Subcutaneous adipose tissue (tissue), 4 donors: ENCODE results near the gene GFRA4. TPM values are rescaled to one million over a fixed set of nuclear protein-coding genes. Genes with fewer than 3 reads are reported as not detected.

Experiments used
- CTCF ChIP-seq: fragments of 450-650 bp; IDR thresholded peaks from one replicate; pipeline ENCODE4 v1.5.1; 2016; ENCODE audit warnings: low read depth, mild to moderate bottlenecking, control low read depth, antibody characterized with exemption, moderate library complexity
- total RNA-seq, 4 donors: library from RNA; depleted of rRNA; stranded (reverse); fragments of >200 nt; gene quantifications; one replicate each; pipeline ENCODE4 v1.1.0, GENCODE V29; 2016

Gene GFRA4
- total RNA-seq, 4 donors from 2014 or later, result not detected

DNA sequence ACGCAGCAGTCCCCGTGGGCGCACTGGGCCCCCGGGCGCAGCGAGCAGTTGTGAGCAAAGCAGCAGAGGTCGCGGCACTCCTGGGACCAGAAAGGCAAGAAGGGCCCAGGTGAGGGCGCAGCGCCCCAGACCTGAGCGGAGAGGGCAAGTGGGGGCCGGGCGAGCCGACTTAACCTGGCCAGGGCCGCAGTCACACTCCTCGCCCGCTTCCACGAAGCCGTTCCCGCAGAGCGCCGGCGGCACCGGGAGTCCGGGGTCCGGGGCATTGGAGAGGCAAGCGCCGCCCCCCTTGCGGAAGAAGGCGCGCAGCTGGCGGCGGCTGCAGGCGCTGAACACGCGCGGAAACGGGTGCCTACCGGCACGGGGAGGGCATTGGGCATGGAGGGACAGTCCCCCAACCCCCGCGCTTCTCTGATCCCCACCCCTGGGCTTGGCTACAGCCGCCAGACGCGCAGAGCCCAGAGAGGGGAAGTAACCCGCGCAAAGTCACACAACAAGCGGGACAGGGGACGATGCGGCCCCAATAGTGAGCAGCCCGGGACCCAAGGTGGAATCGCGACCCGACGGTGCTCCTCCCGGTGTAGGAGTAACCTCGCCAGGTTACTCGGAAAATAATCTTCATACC is 9.5 kb upstream of the GFRA4 start:
- TF ChIP-seq CTCF, result no peak

- TF ChIP-seq CTCF, result no peak
Observed at GRCh38 chr20:3671986-3672546, 8.9 kb upstream of the GFRA4 start.

DNA sequence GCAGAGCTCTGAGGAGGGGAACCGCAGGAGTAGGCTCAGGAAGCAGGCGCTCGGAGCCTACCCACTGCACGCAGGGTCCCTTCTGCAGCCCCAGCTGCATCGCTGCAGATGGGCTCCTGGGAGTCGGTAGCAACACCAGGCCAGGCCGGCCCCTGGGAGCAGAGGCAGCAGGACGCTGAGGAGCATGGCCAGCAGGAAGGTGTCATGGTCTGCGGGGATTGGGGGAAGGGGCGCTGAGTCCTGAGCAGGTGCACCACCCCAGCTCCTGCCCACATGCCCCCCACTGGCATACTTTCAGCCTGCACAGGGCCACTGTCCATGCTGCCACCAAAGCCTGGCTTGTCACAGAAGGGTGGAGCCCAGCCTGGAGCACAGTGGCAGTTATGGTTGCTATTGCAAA is 7.7 kb upstream of the GFRA4 start:
- no peak for TF ChIP-seq CTCF

GRCh38 chr20:3670511-3670910 is 7.3 kb upstream of the GFRA4 start:
- no peak for TF ChIP-seq CTCF

- TF ChIP-seq CTCF, result no peak
Observed at GRCh38 chr20:3669710-3670367, 6.6 kb upstream of the GFRA4 start.

DNA sequence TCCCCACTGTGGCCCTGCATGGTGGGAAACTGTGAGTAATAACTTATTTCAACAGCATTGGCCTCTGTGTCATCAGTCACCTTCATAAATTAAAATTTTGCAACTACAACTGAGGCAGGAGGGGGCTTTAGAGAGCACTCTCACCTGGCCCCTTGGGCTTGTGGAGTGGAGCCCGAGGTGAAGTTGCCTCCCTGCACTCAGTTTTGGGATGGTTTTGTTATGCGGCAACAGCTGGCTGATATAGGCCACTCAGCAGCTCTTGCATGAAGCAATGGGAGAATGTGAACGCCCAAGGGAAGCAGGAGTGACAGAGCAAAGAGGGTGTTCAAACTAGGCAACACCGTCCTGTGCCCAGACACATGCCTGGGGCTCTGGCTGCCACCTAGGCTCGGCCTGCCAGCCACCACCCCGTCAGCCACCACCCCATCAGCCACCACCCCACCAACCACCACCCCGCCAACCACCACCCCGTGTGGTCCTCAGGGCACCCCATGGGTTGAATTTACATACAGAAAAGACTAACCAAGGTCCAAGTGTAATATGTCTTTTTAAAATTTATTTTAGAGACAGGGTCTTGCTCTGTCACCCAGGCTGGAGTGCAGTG is 4.3 kb upstream of the GFRA4 start:
- TF ChIP-seq CTCF, result no peak

DNA sequence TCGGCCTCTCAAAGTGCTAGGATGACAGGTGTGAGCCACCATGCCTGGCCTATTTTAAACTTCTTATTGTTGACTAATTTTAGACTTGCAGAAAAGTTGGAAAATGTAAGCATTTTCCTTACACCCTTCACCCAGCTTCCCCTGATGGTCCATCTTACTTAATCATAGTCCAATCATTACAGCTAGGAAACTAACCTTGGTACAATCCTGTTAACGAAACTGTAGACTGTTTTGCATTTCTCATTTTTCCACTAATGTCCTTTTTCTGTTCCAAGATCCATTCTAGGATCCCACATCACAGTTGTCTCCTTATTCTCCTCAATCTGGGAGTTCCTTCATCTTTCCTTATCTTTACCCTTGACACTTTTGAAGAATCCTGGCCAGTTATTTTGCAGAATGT is 659 bp upstream of the GFRA4 start:
- no peak for TF ChIP-seq CTCF
